Keratinocyte (primary cell): ENCODE measurements around the gene UBL5.

ENCODE experiments used
- CTCF ChIP-seq, 3 experiments: IDR thresholded peaks in 1 of 3; conservative IDR thresholded peaks in 1 of 3; optimal IDR thresholded peaks in 1 of 3; 2 replicates in 2 of 3; 3 replicates in 1 of 3; pipeline versions ENCODE3 to v1.5.1; 2011; ENCODE audit warnings: low read length in 3 of 3, mild to moderate bottlenecking in 3 of 3, moderate library complexity in 2 of 3, control low read depth in 1 of 3, inconsistent platforms in 1 of 3; ENCODE audit not compliant: insufficient read depth in 2 of 3; ENCODE audit errors: extremely low read depth in 1 of 3
- EZH2 ChIP-seq: IDR thresholded peaks from one replicate; pipeline ENCODE4 v1.6.1; 2012; ENCODE audit warnings: inconsistent platforms, mild to moderate bottlenecking, low read length, moderate library complexity

- TF ChIP-seq CTCF (optimal IDR thresholded peaks at IDR 0.05 in 1 of 3, IDR thresholded peaks at IDR 0.05 in 1 of 3, conservative IDR thresholded peaks at IDR 0.05 in 1 of 3; ENCODE audit: extremely low read depth in 1 of 3, insufficient read depth in 2 of 3, low read length in 3 of 3), result no peak
- no peak for TF ChIP-seq EZH2
Measured at GRCh38 chr19:9782338-9782737, 45.4 kb upstream of the UBL5 start.
